ENCODE data around the gene ACP2. TPM values are rescaled to one million over a fixed set of nuclear protein-coding genes. Genes with fewer than 3 reads are reported as not detected.

The ACP2 gene
- polyA plus RNA-seq, 1 experiment: 31.1 TPM

- TF ChIP-seq CTCF (IDR thresholded peaks at IDR 0.05; ENCODE audit: insufficient read depth, low read depth, low read length): peak; percentile 83
- CTCF ChIA-PET: interaction anchor here (0.6 to 5.8 kb wide), 18 partner anchors 9 to 196 kb away, joined by 3 to 55 read pairs (median 4); partner anchors contain the start of genes ACP2, ARFGAP2 and DDB2
- H3K4me3 ChIP-seq (ENCODE audit: low read depth, low read length): peak within 1 kb of the TSS; percentile 32
- POLR2A ChIA-PET: interaction anchor here (0.6 to 1.3 kb wide), 2 partner anchors 9 to 80 kb away, joined by 3 to 4 read pairs; partner anchors contain the start of gene ACP2
- H3K27me3 ChIP-seq (ENCODE audit: control insufficient read depth, insufficient read depth, low read length): no peaks in the 10 kb centered on the region
- DNase-seq (ENCODE audit: low read depth): no peak
- H3K36me3 ChIP-seq (ENCODE audit: control insufficient read depth, insufficient read depth, low read length): no peaks in the 10 kb centered on the region
These were observed 9.1 kb upstream of the ACP2 start, which contains the start of gene NR1H3 for GRCh38 chr11:47257517-47258316. NR1H3 (plus strand) TSS chr11:47257996; CDS start chr11:47259217, 1,221 bp downstream.

DNA sequence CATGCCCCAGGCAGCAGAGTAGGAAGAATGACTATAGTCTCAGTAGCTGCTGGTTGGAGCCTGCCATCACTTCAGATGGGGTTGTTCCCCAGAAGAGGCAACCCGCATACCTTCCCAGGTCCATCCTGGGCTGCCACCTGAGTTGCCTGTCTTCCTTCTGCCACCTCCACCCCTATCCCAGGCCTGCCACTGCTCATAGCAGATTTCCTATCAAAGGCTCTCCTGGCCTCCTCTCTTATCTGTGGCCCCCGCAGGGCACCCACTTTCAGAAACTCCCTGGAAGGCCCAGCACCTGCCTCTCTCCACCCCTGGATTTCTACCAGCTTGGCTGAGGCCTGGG lies 8.5 kb upstream of the ACP2 start:
- peak overlapping the region; percentile 32; the same call in 1 of the 2 replicates for H3K4me3 ChIP-seq (ENCODE audit: low read depth, low read length)
- no peaks in the 10 kb centered on the region for H3K36me3 ChIP-seq (ENCODE audit: control insufficient read depth, insufficient read depth, low read length)
- ChIA-PET CTCF (interaction anchor here (0.9 to 5.8 kb wide), 11 partner anchors 8 to 196 kb away, joined by 3 to 55 read pairs (median 4); partner anchors contain the start of genes ACP2 and ARFGAP2), POLR2A (interaction anchor here (0.6 to 1.3 kb wide), 2 partner anchors 8 to 80 kb away, joined by 3 to 4 read pairs; partner anchors contain the start of gene ACP2)
- H3K27me3 ChIP-seq (ENCODE audit: control insufficient read depth, insufficient read depth, low read length): no peaks in the 10 kb centered on the region
- TF ChIP-seq CTCF (IDR thresholded peaks at IDR 0.05; ENCODE audit: insufficient read depth, low read depth, low read length): no peak
- no peak for DNase-seq (ENCODE audit: low read depth)

- no peak for TF ChIP-seq CTCF (IDR thresholded peaks at IDR 0.05; ENCODE audit: insufficient read depth, low read depth, low read length)
- no peak overlapping the region for H3K4me3 ChIP-seq (ENCODE audit: low read depth, low read length)
- ChIA-PET CTCF (interaction anchor here (4.3 to 5.8 kb wide), 2 partner anchors 7 to 77 kb away, joined by 32 to 55 read pairs; partner anchors contain the start of genes ACP2 and ARFGAP2), POLR2A (interaction anchor here (1.3 kb wide), 1 partner anchor 7 kb away, joined by 4 read pairs; the partner anchor contains the start of gene ACP2)
- no peaks in the 10 kb centered on the region for H3K36me3 ChIP-seq (ENCODE audit: control insufficient read depth, insufficient read depth, low read length)
- H3K27me3 ChIP-seq (ENCODE audit: control insufficient read depth, insufficient read depth, low read length): no peaks in the 10 kb centered on the region
- DNase-seq (ENCODE audit: low read depth): no peak
These were observed 7.8 kb upstream of the ACP2 start for GRCh38 chr11:47256374-47256773.

GRCh38 chr11:47254386-47254785 lies 5.8 kb upstream of the ACP2 start:
- CTCF ChIA-PET: interaction anchor here (1.0 to 2.1 kb wide), 4 partner anchors 10 to 77 kb away, joined by 3 to 9 read pairs (median 4); no protein-coding TSS in a partner anchor
- H3K36me3 ChIP-seq (ENCODE audit: control insufficient read depth, insufficient read depth, low read length): no peaks in the 10 kb centered on the region
- DNase-seq (ENCODE audit: low read depth): no peak
- no peak overlapping the region for H3K4me3 ChIP-seq (ENCODE audit: low read depth, low read length)
- H3K27me3 ChIP-seq (ENCODE audit: control insufficient read depth, insufficient read depth, low read length): no peaks in the 10 kb centered on the region
- TF ChIP-seq CTCF (IDR thresholded peaks at IDR 0.05; ENCODE audit: insufficient read depth, low read depth, low read length): no peak
- POLR2A ChIA-PET: no interaction called here

- Histone ChIP-seq H3K4me3 (ENCODE audit: low read depth, low read length) (no peak overlapping the region), H3K36me3 (ENCODE audit: control insufficient read depth, insufficient read depth, low read length) (no peaks in the 10 kb centered on the region), H3K27me3 (ENCODE audit: control insufficient read depth, insufficient read depth, low read length) (no peaks in the 10 kb centered on the region)
- ChIA-PET POLR2A (no interaction called here), CTCF (interaction anchor here (2.0 kb wide), 1 partner anchor 73 kb away, joined by 9 read pairs; no protein-coding TSS in a partner anchor)
- no peak for DNase-seq (ENCODE audit: low read depth)
- TF ChIP-seq CTCF (IDR thresholded peaks at IDR 0.05; ENCODE audit: insufficient read depth, low read depth, low read length): no peak
These were observed 5.0 kb upstream of the ACP2 start for GRCh38 chr11:47253660-47254059.

Measured in BJ (cell line).